ENCODE results near the gene CEP250. TPM values are rescaled to one million over a fixed set of nuclear protein-coding genes. Genes with fewer than 3 reads are reported as not detected.

Gene CEP250
- total RNA-seq, 1 donor from 2014 or later: 54.7 TPM

- ChIA-PET POLR2A (interaction anchor here (1.8 to 2.1 kb wide), 2 partner anchors 11 to 220 kb away, joined by 6 to 9 read pairs; partner anchors contain the start of genes NFS1 and ROMO1), CTCF (interaction anchor here (0.6 to 1.8 kb wide), 9 partner anchors 9 to 404 kb away, joined by 3 to 7 read pairs (median 3); partner anchors contain the start of genes NFS1 and ROMO1)
- TF ChIP-seq CTCF (IDR thresholded peaks at IDR 0.05): no peak
Observed at GRCh38 chr20:35479798-35480197, 24.4 kb downstream of the CEP250 start.

GRCh38 chr20:35487479-35487878 is 32.1 kb downstream of the CEP250 start:
- ChIA-PET CTCF (interaction anchor here (1.4 kb wide), 1 partner anchor 23 kb away, joined by 5 read pairs; no protein-coding TSS in a partner anchor), POLR2A (interaction anchor here (0.9 kb wide), 1 partner anchor 255 kb away, joined by 4 read pairs; the partner anchor contains the start of gene RBM39)
- TF ChIP-seq CTCF (IDR thresholded peaks at IDR 0.05): no peak
- H3K27ac Mint-ChIP-seq: no peak overlapping the region
- intact Hi-C loops (cut with micrococcal nuclease): no loop called here
- H3K4me1 Mint-ChIP-seq: peaks cover 42% of the 10 kb centered on the region
- DNase-seq (no peak), ATAC-seq (ENCODE audit: low read depth) (no peak)
- no peaks in the 10 kb centered on the region for H3K27me3 Mint-ChIP-seq
- H3K9me3 Mint-ChIP-seq: no peaks in the 10 kb centered on the region
- H3K36me3 Mint-ChIP-seq (ENCODE audit: low read depth): peaks cover 38% of the 10 kb centered on the region
- H3K4me3 Mint-ChIP-seq: no peak overlapping the region

More at GRCh38 chr20:35479798-35480197, 24.4 kb downstream of the CEP250 start:
- peaks cover 8% of the 10 kb centered on the region for H3K4me1 Mint-ChIP-seq
- H3K36me3 Mint-ChIP-seq (ENCODE audit: low read depth): peaks cover 40% of the 10 kb centered on the region
- DNase-seq (no peak), ATAC-seq (ENCODE audit: low read depth) (no peak)
- H3K9me3 Mint-ChIP-seq: no peaks in the 10 kb centered on the region
- intact Hi-C loops (cut with micrococcal nuclease): loop anchor here (1.0 kb wide), 1 partner anchor 220 kb away; the partner anchor contains the start of genes NFS1 and ROMO1
- H3K27me3 Mint-ChIP-seq: no peaks in the 10 kb centered on the region
- H3K27ac Mint-ChIP-seq: no peak overlapping the region
- no peak overlapping the region for H3K4me3 Mint-ChIP-seq

- Mint-ChIP-seq H3K4me1 (peaks cover 47% of the 10 kb centered on the region), H3K9me3 (no peaks in the 10 kb centered on the region), H3K27me3 (no peaks in the 10 kb centered on the region), H3K27ac (peak overlapping the region; percentile 12), H3K4me3 (peak overlapping the region; percentile 98), H3K36me3 (ENCODE audit: low read depth) (peaks cover 48% of the 10 kb centered on the region)
- TF ChIP-seq CTCF (IDR thresholded peaks at IDR 0.05): no peak
- intact Hi-C loops (cut with micrococcal nuclease): loop anchor here (1.0 to 2.0 kb wide), 3 partner anchors 35 to 253 kb away; partner anchors contain the start of genes CEP250 and RBM39
- ATAC-seq (ENCODE audit: low read depth) (no peak), DNase-seq (no peak)
- ChIA-PET POLR2A (interaction anchor here (0.6 to 2.0 kb wide), 4 partner anchors 122 to 224 kb away, joined by 4 to 10 read pairs (median 4); partner anchors contain the start of genes CPNE1 and RBM12), CTCF (interaction anchor here (1.2 kb wide), 1 partner anchor 394 kb away, joined by 3 read pairs; no protein-coding TSS in a partner anchor)
Observed at GRCh38 chr20:35489717-35490116, 34.3 kb downstream of the CEP250 start.

- peak overlapping the region; percentile 98 for H3K27ac Mint-ChIP-seq
- no peaks in the 10 kb centered on the region for H3K9me3 Mint-ChIP-seq
- CTCF ChIA-PET: interaction anchor here (0.9 to 1.6 kb wide), 5 partner anchors 10 to 393 kb away, joined by 3 to 6 read pairs (median 3); partner anchors contain the start of gene ERGIC3
- intact Hi-C loops (cut with micrococcal nuclease): loop anchor here (1.0 to 2.0 kb wide), 6 partner anchors 12 to 252 kb away; partner anchors contain the start of genes CEP250, ERGIC3 and RBM39
- H3K27me3 Mint-ChIP-seq: no peaks in the 10 kb centered on the region
- TF ChIP-seq CTCF (IDR thresholded peaks at IDR 0.05): no peak
- peak overlapping the region; percentile 98 for H3K4me3 Mint-ChIP-seq
- peak; percentile 44 for DNase-seq
- H3K4me1 Mint-ChIP-seq: peaks cover 45% of the 10 kb centered on the region
- peak; percentile 99 for ATAC-seq (ENCODE audit: low read depth)
- POLR2A ChIA-PET: interaction anchor here (0.5 to 2.0 kb wide), 21 partner anchors 9 to 463 kb away, joined by 3 to 29 read pairs (median 6); partner anchors contain the start of genes CEP250, CPNE1, ERGIC3 and MMP24OS
- H3K36me3 Mint-ChIP-seq (ENCODE audit: low read depth): peaks cover 58% of the 10 kb centered on the region
Observed at GRCh38 chr20:35490736-35491181, 35.4 kb downstream of the CEP250 start.

GRCh38 chr20:35491823-35492222 is 36.4 kb downstream of the CEP250 start:
- peaks cover 45% of the 10 kb centered on the region for H3K4me1 Mint-ChIP-seq

More at GRCh38 chr20:35491823-35492222, 36.4 kb downstream of the CEP250 start:
- no peaks in the 10 kb centered on the region for H3K27me3 Mint-ChIP-seq
- CTCF ChIA-PET: interaction anchor here (1.1 kb wide), 1 partner anchor 28 kb away, joined by 3 read pairs; no protein-coding TSS in a partner anchor
- ATAC-seq (ENCODE audit: low read depth) (no peak), DNase-seq (no peak)
- intact Hi-C loops (cut with micrococcal nuclease): loop anchor here (1.0 to 2.0 kb wide), 5 partner anchors 10 to 125 kb away; partner anchors contain the start of genes CEP250 and ERGIC3
- H3K4me3 Mint-ChIP-seq: peak overlapping the region; percentile 98
- no peak for TF ChIP-seq CTCF (IDR thresholded peaks at IDR 0.05)
- peaks cover 64% of the 10 kb centered on the region for H3K36me3 Mint-ChIP-seq (ENCODE audit: low read depth)
- H3K9me3 Mint-ChIP-seq: no peaks in the 10 kb centered on the region
- POLR2A ChIA-PET: interaction anchor here (0.7 to 1.9 kb wide), 4 partner anchors 8 to 462 kb away, joined by 5 to 25 read pairs (median 10); partner anchors contain the start of genes RBM39 and SCAND1
- H3K27ac Mint-ChIP-seq: peak overlapping the region; percentile 98
